ENCODE results near the gene ENOX1. TPM values are rescaled to one million over a fixed set of nuclear protein-coding genes. Genes with fewer than 3 reads are reported as not detected.

The ENOX1 gene
- total RNA-seq, 1 donor from 2014 or later, result 9.7 TPM

DNA sequence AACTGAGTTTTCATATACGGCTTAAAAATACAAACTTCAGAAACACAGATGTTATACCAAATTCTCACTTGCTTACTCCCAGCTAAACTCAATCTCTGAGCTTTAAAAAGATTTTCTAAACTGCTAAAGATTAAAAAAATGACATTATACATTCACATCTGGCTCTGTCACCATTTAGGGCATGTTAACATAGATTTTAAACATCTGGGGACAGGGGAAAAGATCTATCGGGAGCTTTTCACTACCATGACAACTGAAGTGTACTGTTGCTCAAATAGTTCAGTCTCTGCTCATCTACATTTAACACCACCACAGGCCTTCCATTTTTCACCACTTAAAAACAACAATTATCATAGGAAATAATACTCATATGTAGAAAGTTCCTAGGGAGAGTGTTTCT is 190.8 kb downstream of the ENOX1 start:
- DNase-seq, result peak; percentile 41

- DNase-seq, result no peak
Measured at GRCh38 chr13:43587376-43587775, 199.4 kb downstream of the ENOX1 start.

- DNase-seq, result no peak
Measured at GRCh38 chr13:43584751-43585150, 202.0 kb downstream of the ENOX1 start.

DNA sequence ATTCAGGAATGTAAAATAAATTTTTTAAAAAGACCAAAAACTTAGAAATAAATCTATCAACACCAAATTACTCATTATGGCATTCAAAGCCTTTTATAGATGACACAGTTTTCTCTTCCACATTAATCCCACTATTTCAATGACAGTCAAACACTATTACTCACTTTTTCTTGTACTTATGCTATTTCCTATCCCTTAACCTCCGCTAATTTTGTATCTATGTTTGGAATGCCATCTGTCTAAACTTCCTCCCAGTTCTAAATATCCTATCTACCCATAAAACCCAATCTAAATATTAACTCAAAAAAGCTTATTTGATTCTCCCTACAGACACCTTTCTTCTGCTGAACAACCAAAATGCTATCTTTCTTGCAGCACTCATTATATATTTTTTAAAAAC is 203.5 kb downstream of the ENOX1 start:
- DNase-seq, result no peak

- no peak for DNase-seq
Measured at GRCh38 chr13:43580280-43580679, 206.5 kb downstream of the ENOX1 start.

DNA sequence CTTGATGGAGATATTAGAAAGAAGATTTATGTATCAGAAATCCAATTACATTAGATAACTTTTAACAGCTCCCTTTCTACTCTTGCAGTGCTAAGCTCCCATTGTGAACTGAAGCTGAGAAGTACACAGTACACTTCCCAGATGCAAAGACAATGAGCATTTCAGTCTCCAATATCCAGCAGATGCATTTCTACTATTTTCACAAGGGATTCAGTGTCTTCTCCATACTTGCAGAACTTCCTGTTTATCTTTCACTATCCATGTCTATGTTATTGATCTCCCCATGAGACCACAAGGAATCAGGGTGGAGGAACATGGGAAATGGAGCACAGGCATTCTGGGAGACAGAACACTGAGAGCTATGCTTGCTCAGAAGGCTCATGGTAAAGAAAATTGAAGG is 207.5 kb downstream of the ENOX1 start:
- no peak for DNase-seq

DNA sequence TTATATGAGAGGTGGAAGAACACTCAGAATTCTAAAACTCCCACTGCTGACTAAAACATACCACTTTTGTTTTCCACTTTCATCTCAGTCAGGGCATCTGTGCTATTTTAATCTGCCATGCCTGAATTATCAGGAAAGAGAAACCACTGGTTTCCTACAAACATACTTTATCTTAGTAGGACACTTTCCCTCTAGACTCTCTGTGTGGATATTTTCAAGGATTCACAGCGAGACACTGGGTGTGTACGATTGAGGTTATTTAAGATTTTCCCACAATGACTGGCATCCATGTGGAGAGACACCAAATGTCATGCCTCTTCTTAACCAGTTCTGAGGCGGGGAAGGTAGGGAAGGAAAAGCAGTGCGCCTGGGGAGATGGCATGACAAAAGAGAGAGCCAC is 212.2 kb downstream of the ENOX1 start:
- no peak for DNase-seq

DNA sequence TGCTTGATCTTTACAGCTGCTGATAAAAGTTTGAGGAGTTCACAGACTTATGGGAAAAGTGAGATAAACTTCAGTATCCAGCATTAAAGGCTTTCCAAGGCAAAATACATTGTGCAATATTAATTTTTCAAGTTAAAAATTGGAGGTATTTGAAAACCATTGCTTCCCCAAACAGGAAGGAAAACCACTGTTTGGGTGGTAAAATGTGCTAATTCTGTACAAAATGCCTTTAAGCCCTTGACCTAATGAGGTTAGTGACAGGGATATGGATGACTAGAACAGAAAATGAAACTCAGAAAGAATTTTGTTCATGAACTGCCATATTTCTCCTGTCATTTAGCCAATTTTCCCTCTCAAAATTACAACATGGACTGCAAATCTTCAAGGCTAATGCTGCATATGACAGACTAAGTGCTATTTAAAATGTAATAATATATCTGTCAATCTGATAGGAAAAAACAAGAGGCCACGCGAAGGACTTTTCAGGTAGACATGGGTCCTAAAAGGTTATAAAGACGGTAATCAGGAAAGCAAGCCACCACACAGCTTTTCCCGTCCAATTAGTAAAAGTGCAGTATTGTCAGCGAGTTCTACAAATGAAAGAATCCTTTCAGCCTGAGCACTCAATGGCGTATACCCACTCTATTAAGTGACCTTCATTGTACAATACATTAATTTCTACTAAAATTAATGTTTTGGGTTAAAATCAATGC is 212.8 kb downstream of the ENOX1 start:
- DNase-seq, result no peak

- no peak for DNase-seq
Measured at GRCh38 chr13:43573361-43573740, 213.4 kb downstream of the ENOX1 start.

GRCh38 chr13:43572656-43573360 is 214.0 kb downstream of the ENOX1 start:
- DNase-seq, result no peak

GRCh38 chr13:43569658-43570057 is 217.1 kb downstream of the ENOX1 start:
- no peak for DNase-seq

DNA sequence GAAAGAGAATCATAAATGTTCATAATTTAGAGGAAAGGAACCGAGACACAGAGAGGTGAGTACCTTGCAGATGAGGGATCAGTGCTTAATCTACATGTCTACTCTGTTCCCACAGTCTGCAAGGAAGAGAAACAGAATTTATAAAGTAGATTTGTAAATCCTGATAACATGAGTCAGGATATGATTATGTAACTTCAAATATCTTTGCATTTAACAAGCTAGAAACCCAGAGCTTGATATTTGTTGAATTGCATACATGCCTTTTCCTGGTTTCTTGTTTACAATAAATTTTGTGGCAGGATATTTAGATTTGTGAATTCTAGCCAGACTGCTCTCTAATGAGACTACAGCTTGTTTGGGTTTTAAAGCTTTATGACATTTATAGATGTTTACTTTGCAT is 219.2 kb downstream of the ENOX1 start:
- DNase-seq, result no peak

- DNase-seq, result no peak
Measured at GRCh38 chr13:43564952-43565351, 221.8 kb downstream of the ENOX1 start.

DNA sequence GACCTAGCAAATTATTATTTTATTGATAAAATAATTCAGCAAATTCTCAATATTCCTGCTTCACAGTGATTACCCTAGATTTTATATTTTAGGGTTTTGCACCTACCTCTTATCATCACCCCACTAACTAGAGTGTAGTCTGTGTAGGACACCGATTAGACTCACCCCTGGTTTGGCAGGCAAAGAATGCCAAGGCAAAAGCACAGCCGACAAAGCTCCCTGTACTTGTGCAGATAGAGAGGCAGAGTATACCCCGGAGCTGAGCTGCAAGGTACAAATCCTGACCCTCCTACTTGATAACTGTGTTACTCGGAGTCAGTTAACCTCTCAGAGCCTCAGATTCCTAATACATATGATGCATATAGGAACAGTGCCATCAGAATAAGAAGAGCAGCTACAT is 225.7 kb downstream of the ENOX1 start:
- no peak for DNase-seq

DNA sequence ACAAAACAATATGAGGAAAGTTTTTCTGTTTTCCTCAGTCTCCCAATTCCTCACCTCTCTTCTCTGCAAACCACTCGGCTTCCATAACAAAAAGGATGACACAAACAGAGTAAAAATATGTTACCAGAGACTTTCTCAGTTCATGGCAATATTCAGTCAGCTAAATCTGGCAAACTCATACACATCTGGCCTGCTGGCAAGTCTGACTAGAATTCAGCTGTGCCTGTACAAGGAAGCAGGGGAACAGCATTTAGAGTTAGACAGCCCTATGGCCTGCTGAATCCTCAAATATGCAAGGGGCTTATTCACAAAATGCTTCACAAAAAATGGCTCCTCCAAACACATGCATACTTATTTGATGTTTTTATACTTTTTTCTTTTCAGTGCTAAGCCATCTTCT is 227.8 kb downstream of the ENOX1 start:
- DNase-seq, result peak; percentile 76

- no peak for DNase-seq
Measured at GRCh38 chr13:43558326-43558725, 228.4 kb downstream of the ENOX1 start.

GRCh38 chr13:43555667-43556066 is 231.1 kb downstream of the ENOX1 start:
- no peak for DNase-seq

- no peak for DNase-seq
Measured at GRCh38 chr13:43551897-43552456, 234.8 kb downstream of the ENOX1 start.

DNA sequence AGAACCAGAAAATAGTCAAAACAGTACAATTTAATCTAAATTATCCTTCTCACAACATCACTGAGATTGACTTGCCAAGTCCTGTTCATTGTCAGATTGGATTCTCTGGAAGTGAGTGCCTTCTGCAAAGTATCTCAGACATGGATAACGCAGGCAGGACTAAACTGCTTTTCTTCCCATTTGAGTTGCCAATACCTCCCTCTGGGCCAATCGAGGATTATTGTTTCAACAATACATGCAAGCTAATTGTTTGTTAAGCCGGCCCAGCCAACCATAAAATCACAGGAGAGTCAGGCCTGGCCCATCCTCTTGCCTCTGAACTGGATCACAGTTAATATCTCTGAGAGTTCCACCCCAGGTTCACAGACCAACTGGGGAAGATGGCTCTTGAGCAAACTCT is 240.0 kb downstream of the ENOX1 start:
- DNase-seq, result no peak

GRCh38 chr13:43546251-43546650 is 240.5 kb downstream of the ENOX1 start:
- no peak for DNase-seq

DNA sequence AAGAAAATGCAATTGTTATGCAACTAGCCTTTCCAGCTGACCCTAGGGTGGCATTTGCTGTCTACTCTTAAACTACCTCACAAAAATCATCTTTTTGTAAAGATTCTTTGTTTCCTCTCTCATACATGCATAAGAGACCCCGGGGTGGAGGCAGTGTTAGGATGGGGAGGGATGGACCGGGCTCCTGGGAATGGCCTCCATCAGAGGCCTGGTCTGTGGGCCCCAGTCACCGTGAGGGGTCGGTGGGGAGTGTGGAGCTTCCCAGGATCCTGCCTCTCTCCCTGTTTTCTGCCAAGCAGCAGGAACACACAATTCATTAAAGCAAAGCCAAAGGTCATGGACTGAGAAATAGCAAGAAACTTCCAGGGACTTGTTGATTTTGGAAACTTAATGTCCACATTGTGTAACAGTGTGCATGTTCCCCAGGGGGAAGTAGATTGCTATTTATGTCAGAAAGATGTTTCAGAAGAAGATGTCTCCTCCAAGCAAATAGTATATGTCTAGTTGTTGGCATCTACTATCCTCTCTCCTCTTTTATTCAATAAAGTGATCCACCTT is 241.4 kb downstream of the ENOX1 start:
- DNase-seq, result peak; percentile 31

GRCh38 chr13:43544631-43545030 is 242.1 kb downstream of the ENOX1 start:
- no peak for DNase-seq

DNA sequence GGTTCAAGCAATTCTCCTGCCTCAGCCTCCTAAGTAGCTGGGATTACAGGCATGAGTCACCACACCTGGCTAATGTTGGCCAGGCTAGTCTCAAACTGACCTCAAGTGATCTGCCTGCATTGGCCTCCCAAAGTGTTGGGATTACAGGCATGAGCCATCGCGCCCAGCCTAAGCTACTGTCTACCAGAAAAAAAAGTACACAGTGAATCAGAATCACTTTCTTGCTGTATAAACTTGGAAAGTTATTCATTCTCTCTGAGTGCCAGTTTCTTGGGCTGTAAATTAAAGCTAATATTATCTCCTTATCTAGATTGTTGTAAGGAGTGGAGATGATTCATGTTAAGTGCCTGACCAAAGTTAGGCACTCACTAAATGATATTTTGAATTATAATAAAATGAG is 242.8 kb downstream of the ENOX1 start:
- no peak for DNase-seq

GRCh38 chr13:43543331-43543730 is 243.4 kb downstream of the ENOX1 start:
- DNase-seq, result no peak

Data from skin of body (tissue), 2 donors.